LHCN-M2 (cell line): Measurements from ENCODE around the gene MYO1D. TPM values are rescaled to one million over a fixed set of nuclear protein-coding genes. Genes with fewer than 3 reads are reported as not detected.
A peak's percentile ranks its signal among the peaks of the same experiment; 100 is the strongest.
"Not testable (repeated sequence)": the region's sequence is repeated elsewhere in the genome, so short reads cannot be mapped to it uniquely, and the experiment has no call there.

Source experiments
- DNase-seq: peaks from one replicate; pipeline ENCODE4 v3.0.0-alpha.2; 2012; ENCODE audit warnings: low read depth
- total RNA-seq: library from RNA; depleted of rRNA; stranded (reverse); fragments of >200 nt; gene quantifications from 2 replicates; pipeline ENCODE4 v1.2.3, GENCODE V29; 2014

The MYO1D gene
- total RNA-seq, 1 experiment from 2014 or later, result 35.1 TPM

- peak; percentile 61 for DNase-seq
Observed at GRCh38 chr17:32673964-32674363, 203.0 kb downstream of the MYO1D start.

GRCh38 chr17:32672711-32673110, 204.2 kb downstream of the MYO1D start:
- peak; percentile 72 for DNase-seq

GRCh38 chr17:32671896-32672295, 205.0 kb downstream of the MYO1D start:
- DNase-seq, result peak; percentile 75

GRCh38 chr17:32664936-32665583, 211.9 kb downstream of the MYO1D start:
- no peak for DNase-seq

GRCh38 chr17:32660496-32660985, 216.4 kb downstream of the MYO1D start:
- no peak for DNase-seq

- peak; percentile 61 for DNase-seq
Observed at GRCh38 chr17:32659419-32659842, 217.5 kb downstream of the MYO1D start.

- no peak for DNase-seq
Observed at GRCh38 chr17:32658470-32659418, 218.2 kb downstream of the MYO1D start.

GRCh38 chr17:32656886-32657285, 220.0 kb downstream of the MYO1D start:
- no peak for DNase-seq

GRCh38 chr17:32654324-32654723, 222.6 kb downstream of the MYO1D start:
- DNase-seq, result no peak

GRCh38 chr17:32651084-32651483, 225.8 kb downstream of the MYO1D start:
- DNase-seq, result no peak

- no peak for DNase-seq
Observed at GRCh38 chr17:32648450-32648849, 228.5 kb downstream of the MYO1D start.

GRCh38 chr17:32646941-32647340, 230.0 kb downstream of the MYO1D start:
- no peak for DNase-seq

GRCh38 chr17:32641514-32641913, 235.4 kb downstream of the MYO1D start:
- DNase-seq, result not testable (repeated sequence)

- no peak for DNase-seq
Observed at GRCh38 chr17:32636598-32637218, 240.2 kb downstream of the MYO1D start.

GRCh38 chr17:32634167-32634566, 242.8 kb downstream of the MYO1D start:
- DNase-seq, result no peak

- no peak for DNase-seq
Observed at GRCh38 chr17:32631341-32632096, 245.4 kb downstream of the MYO1D start.

GRCh38 chr17:32629563-32630190, 247.2 kb downstream of the MYO1D start:
- DNase-seq, result no peak

- no peak for DNase-seq
Observed at GRCh38 chr17:32628271-32629044, 248.5 kb downstream of the MYO1D start.

- peak; percentile 61 for DNase-seq
Observed at GRCh38 chr17:32627239-32627996, 249.5 kb downstream of the MYO1D start.
